ENCODE results near the gene UNC119B. TPM values are rescaled to one million over a fixed set of nuclear protein-coding genes. Genes with fewer than 3 reads are reported as not detected.

UNC119B gene
- total and polyA plus RNA-seq, 2 experiments from 2014 or later: 9.9 to 51.3 TPM

DNA sequence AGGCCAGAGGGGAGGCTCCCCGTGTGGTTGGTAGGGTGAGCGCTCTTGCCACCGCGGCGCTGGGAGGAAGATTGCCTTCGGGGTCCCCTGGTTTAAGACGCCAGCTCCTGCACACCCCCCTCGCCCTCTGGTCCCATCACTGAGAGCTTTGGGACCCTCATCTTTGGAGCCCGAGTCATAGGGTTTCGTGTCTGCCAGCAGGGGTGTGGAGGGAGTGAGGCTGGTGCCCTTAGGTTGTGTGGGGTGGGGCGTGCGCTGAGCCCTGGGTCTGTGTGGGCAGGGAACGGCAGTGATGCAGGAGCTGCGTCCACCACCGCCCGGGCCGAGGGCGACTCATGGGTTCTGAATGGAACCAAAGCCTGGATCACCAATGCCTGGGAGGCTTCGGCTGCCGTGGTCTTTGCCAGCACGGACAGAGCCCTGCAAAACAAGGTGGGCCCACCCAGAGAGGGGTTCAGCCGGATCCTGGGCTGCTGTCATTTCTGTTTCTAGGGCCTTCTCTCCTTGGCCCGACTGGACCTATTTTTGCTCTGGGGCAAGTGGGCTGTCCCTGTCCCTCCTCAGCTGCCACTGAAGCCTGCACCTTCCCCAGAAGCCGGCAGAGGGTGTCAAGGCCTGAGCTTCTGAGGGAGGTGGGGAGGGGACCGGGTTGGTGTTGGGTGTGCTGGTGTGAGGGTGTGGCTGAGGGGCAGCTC is 27.4 kb downstream of the UNC119B start (continued):
- TF ChIP-seq, protein P1, sequence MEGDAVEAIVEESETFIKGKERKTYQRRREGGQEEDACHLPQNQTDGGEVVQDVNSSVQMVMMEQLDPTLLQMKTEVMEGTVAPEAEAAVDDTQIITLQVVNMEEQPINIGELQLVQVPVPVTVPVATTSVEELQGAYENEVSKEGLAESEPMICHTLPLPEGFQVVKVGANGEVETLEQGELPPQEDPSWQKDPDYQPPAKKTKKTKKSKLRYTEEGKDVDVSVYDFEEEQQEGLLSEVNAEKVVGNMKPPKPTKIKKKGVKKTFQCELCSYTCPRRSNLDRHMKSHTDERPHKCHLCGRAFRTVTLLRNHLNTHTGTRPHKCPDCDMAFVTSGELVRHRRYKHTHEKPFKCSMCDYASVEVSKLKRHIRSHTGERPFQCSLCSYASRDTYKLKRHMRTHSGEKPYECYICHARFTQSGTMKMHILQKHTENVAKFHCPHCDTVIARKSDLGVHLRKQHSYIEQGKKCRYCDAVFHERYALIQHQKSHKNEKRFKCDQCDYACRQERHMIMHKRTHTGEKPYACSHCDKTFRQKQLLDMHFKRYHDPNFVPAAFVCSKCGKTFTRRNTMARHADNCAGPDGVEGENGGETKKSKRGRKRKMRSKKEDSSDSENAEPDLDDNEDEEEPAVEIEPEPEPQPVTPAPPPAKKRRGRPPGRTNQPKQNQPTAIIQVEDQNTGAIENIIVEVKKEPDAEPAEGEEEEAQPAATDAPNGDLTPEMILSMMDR (conservative IDR thresholded peaks at IDR 0.05; ENCODE audit: low read depth in 2 of 2): peak; percentile 50 to 71

DNA sequence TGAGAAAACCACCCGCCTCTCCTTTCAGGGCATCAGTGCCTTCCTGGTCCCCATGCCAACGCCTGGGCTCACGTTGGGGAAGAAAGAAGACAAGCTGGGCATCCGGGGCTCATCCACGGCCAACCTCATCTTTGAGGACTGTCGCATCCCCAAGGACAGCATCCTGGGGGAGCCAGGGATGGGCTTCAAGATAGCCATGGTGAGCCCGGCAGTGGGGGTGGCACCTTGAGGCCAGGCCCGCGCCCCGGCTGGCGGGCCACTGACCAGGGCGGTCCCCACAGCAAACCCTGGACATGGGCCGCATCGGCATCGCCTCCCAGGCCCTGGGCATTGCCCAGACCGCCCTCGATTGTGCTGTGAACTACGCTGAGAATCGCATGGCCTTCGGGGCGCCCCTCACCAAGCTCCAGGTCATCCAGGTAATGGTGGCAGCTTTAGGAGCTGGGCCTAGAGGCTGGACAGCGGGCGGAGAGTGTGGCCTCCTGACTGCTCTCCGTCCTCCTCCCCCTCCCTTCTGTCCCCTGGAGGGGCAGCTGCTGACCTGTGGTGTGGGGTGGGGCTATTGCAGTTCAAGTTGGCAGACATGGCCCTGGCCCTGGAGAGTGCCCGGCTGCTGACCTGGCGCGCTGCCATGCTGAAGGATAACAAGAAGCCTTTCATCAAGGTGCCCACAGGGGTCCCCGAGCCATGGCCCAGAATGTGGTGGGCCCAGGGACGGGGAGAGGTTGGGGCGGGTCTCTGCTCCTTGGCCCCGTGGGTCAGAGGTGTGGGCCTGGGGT is 28.2 kb downstream of the UNC119B start:
- no peaks in the 10 kb centered on the region for H3K4me1 ChIP-seq (ENCODE audit: insufficient read depth)
- Mint-ChIP-seq H3K9me3 (peaks cover 8% of the 10 kb centered on the region; the same call in 2 of the 3 replicates), H3K36me3 (ENCODE audit: low read depth) (peaks cover 7% of the 10 kb centered on the region), H3K27ac (no peak overlapping the region), H3K4me1 (no peaks in the 10 kb centered on the region), H3K27me3 (ENCODE audit: insufficient read depth, low read depth, poor library complexity) (peaks cover 4% of the 10 kb centered on the region), H3K4me3 (no peak overlapping the region)
- no peaks in the 10 kb centered on the region for H3K36me3 ChIP-seq (ENCODE audit: insufficient read depth)
- H3K27me3 ChIP-seq (ENCODE audit: insufficient read depth): no peaks in the 10 kb centered on the region
- H3F3A ChIP-seq (replicated peaks; ENCODE audit: low read depth): no peaks in the 10 kb centered on the region
- no peak overlapping the region for H3K27ac ChIP-seq (ENCODE audit: low read depth)
- ATAC-seq: no peak
- H4K20me1 ChIP-seq (replicated peaks; ENCODE audit: insufficient read depth): no peaks in the 10 kb centered on the region
- no peak overlapping the region for H2AFZ ChIP-seq
- no peak overlapping the region for H3K4me3 ChIP-seq
- H3K9me2 ChIP-seq (ENCODE audit: insufficient read depth): no peaks in the 10 kb centered on the region
- no peaks in the 10 kb centered on the region for H3K79me2 ChIP-seq (replicated peaks; ENCODE audit: insufficient read depth)
- H3K4me2 ChIP-seq: no peak overlapping the region
- DNase-seq (ENCODE audit: low spot score): no peak
- TF ChIP-seq, protein P1 (conservative IDR thresholded peaks at IDR 0.05; ENCODE audit: low read depth in 2 of 2): no peak
- TF ChIP-seq JUNB (IDR thresholded peaks at IDR 0.05; ENCODE audit: unreplicated experiment): no peak
- no peak for TF ChIP-seq EZH2 (IDR thresholded peaks at IDR 0.05; ENCODE audit: low read depth, unreplicated experiment)
- TF ChIP-seq, protein P2, sequence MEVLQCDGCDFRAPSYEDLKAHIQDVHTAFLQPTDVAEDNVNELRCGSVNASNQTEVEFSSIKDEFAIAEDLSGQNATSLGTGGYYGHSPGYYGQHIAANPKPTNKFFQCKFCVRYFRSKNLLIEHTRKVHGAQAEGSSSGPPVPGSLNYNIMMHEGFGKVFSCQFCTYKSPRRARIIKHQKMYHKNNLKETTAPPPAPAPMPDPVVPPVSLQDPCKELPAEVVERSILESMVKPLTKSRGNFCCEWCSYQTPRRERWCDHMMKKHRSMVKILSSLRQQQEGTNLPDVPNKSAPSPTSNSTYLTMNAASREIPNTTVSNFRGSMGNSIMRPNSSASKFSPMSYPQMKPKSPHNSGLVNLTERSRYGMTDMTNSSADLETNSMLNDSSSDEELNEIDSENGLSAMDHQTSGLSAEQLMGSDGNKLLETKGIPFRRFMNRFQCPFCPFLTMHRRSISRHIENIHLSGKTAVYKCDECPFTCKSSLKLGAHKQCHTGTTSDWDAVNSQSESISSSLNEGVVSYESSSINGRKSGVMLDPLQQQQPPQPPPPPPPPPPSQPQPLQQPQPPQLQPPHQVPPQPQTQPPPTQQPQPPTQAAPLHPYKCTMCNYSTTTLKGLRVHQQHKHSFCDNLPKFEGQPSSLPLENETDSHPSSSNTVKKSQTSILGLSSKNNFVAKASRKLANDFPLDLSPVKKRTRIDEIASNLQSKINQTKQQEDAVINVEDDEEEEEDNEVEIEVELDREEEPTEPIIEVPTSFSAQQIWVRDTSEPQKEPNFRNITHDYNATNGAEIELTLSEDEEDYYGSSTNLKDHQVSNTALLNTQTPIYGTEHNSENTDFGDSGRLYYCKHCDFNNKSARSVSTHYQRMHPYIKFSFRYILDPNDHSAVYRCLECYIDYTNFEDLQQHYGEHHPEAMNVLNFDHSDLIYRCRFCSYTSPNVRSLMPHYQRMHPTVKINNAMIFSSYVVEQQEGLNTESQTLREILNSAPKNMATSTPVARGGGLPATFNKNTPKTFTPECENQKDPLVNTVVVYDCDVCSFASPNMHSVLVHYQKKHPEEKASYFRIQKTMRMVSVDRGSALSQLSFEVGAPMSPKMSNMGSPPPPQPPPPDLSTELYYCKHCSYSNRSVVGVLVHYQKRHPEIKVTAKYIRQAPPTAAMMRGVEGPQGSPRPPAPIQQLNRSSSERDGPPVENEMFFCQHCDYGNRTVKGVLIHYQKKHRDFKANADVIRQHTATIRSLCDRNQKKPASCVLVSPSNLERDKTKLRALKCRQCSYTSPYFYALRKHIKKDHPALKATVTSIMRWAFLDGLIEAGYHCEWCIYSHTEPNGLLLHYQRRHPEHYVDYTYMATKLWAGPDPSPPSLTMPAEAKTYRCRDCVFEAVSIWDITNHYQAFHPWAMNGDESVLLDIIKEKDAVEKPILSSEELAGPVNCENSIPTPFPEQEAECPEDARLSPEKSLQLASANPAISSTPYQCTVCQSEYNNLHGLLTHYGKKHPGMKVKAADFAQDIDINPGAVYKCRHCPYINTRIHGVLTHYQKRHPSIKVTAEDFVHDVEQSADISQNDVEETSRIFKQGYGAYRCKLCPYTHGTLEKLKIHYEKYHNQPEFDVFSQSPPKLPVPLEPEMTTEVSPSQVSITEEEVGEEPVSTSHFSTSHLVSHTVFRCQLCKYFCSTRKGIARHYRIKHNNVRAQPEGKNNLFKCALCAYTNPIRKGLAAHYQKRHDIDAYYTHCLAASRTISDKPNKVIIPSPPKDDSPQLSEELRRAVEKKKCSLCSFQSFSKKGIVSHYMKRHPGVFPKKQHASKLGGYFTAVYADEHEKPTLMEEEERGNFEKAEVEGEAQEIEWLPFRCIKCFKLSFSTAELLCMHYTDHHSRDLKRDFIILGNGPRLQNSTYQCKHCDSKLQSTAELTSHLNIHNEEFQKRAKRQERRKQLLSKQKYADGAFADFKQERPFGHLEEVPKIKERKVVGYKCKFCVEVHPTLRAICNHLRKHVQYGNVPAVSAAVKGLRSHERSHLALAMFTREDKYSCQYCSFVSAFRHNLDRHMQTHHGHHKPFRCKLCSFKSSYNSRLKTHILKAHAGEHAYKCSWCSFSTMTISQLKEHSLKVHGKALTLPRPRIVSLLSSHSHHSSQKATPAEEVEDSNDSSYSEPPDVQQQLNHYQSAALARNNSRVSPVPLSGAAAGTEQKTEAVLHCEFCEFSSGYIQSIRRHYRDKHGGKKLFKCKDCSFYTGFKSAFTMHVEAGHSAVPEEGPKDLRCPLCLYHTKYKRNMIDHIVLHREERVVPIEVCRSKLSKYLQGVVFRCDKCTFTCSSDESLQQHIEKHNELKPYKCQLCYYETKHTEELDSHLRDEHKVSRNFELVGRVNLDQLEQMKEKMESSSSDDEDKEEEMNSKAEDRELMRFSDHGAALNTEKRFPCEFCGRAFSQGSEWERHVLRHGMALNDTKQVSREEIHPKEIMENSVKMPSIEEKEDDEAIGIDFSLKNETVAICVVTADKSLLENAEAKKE (CRISPR knock-in tag; IDR thresholded peaks at IDR 0.05): no peak
- no peak for TF ChIP-seq ZNF331 (CRISPR knock-in tag; IDR thresholded peaks at IDR 0.05; ENCODE audit: low read depth)
- TF ChIP-seq NANOG (IDR thresholded peaks at IDR 0.05; ENCODE audit: borderline replicate concordance): no peak
- no peak for TF ChIP-seq STAT1 (IDR thresholded peaks at IDR 0.05; ENCODE audit: unreplicated experiment)
- TF ChIP-seq EZH2phosphoT487 (IDR thresholded peaks at IDR 0.05; ENCODE audit: unreplicated experiment): no peak
- TF ChIP-seq CREB1 (CRISPR knock-in tag; IDR thresholded peaks at IDR 0.05; ENCODE audit: low read depth): no peak
- TF ChIP-seq, protein P3, sequence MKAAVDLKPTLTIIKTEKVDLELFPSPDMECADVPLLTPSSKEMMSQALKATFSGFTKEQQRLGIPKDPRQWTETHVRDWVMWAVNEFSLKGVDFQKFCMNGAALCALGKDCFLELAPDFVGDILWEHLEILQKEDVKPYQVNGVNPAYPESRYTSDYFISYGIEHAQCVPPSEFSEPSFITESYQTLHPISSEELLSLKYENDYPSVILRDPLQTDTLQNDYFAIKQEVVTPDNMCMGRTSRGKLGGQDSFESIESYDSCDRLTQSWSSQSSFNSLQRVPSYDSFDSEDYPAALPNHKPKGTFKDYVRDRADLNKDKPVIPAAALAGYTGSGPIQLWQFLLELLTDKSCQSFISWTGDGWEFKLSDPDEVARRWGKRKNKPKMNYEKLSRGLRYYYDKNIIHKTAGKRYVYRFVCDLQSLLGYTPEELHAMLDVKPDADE (IDR thresholded peaks at IDR 0.05): no peak
